ENCODE data around the gene SIRPA. TPM values are rescaled to one million over a fixed set of nuclear protein-coding genes. Genes with fewer than 3 reads are reported as not detected.

SIRPA gene
- total RNA-seq, 2 donors from 2014 or later, result 5.1 to 6.3 TPM

- no peak overlapping the region for H3K4me3 ChIP-seq (ENCODE audit: low read length)
- Mint-ChIP-seq H3K27ac (no peak overlapping the region), H3K4me3 (peak overlapping the region; percentile 22), H3K9me3 (no peaks in the 10 kb centered on the region), H3K4me1 (peaks cover 16% of the 10 kb centered on the region), H3K27me3 (ENCODE audit: insufficient read depth) (peaks cover 22% of the 10 kb centered on the region), H3K36me3 (ENCODE audit: low read depth) (no peaks in the 10 kb centered on the region)
- 14 to 19% methylated on average over 19 to 28 of the region's 28 CpGs for WGBS, 2 experiments (ENCODE audit: insufficient coverage in 1 of 2, insufficient read length in 1 of 2)
- TF ChIP-seq, protein P1, sequence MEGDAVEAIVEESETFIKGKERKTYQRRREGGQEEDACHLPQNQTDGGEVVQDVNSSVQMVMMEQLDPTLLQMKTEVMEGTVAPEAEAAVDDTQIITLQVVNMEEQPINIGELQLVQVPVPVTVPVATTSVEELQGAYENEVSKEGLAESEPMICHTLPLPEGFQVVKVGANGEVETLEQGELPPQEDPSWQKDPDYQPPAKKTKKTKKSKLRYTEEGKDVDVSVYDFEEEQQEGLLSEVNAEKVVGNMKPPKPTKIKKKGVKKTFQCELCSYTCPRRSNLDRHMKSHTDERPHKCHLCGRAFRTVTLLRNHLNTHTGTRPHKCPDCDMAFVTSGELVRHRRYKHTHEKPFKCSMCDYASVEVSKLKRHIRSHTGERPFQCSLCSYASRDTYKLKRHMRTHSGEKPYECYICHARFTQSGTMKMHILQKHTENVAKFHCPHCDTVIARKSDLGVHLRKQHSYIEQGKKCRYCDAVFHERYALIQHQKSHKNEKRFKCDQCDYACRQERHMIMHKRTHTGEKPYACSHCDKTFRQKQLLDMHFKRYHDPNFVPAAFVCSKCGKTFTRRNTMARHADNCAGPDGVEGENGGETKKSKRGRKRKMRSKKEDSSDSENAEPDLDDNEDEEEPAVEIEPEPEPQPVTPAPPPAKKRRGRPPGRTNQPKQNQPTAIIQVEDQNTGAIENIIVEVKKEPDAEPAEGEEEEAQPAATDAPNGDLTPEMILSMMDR (conservative IDR thresholded peaks at IDR 0.05), result peak; percentile 97
- H3K27me3 ChIP-seq (ENCODE audit: control insufficient read depth, insufficient read depth, low read length, poor library complexity, severe bottlenecking), result no peaks in the 10 kb centered on the region
- H3K9me3 ChIP-seq (ENCODE audit: control insufficient read depth, low read length), result peaks cover 4% of the 10 kb centered on the region
- peak; percentile 93 for DNase-seq
- H3K36me3 ChIP-seq (ENCODE audit: control insufficient read depth, insufficient read depth, low read length), result no peaks in the 10 kb centered on the region
- no peak overlapping the region for H3K27ac ChIP-seq (ENCODE audit: low read depth, low read length)
- H3K9ac ChIP-seq (ENCODE audit: extremely low read depth, low read length, poor library complexity, severe bottlenecking), result no peak overlapping the region
- peaks cover 3% of the 10 kb centered on the region for H3K4me1 ChIP-seq (ENCODE audit: control insufficient read depth, insufficient read depth, low read length)
Observed at GRCh38 chr20:1965520-1966351, 70.5 kb downstream of the SIRPA start.

DNA sequence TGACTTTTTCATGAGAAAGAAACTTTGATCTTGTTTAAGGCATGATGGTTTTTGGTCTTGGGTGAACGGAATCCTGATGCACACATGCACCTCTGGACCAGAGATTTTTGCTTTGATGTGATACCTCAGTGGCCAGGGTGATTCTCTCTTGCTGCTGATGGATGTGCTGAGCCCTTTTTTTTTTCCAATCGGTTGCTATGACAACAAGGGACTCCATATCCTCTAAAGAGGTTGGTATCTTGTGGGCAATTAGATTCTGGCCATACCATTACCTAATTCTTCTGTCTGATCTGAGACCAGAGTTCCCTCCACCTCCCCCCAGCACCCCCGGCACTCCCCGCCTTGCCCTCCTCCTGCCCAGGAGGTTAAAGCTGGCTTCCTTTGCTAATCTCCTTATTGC, 73.8 kb downstream of the SIRPA start:
- no peak overlapping the region for H3K27ac Mint-ChIP-seq
- H3K9me3 Mint-ChIP-seq, result no peaks in the 10 kb centered on the region
- H3K4me3 ChIP-seq (ENCODE audit: low read length), result no peak overlapping the region
- no peaks in the 10 kb centered on the region for H3K36me3 Mint-ChIP-seq (ENCODE audit: low read depth)
- H3K4me1 ChIP-seq (ENCODE audit: control insufficient read depth, insufficient read depth, low read length), result peaks cover 7% of the 10 kb centered on the region
- no peaks in the 10 kb centered on the region for H3K36me3 ChIP-seq (ENCODE audit: control insufficient read depth, insufficient read depth, low read length)
- H3K27me3 Mint-ChIP-seq (ENCODE audit: insufficient read depth), result peaks cover 18% of the 10 kb centered on the region
- WGBS, 2 experiments (ENCODE audit: insufficient coverage in 1 of 2, insufficient read length in 1 of 2), result 91 to 94% methylated on average over 3 to 4 of the region's 4 CpGs
- peak; percentile 28 for DNase-seq
- no peak overlapping the region for H3K27ac ChIP-seq (ENCODE audit: low read depth, low read length)
- H3K9me3 ChIP-seq (ENCODE audit: control insufficient read depth, low read length), result peaks cover 4% of the 10 kb centered on the region
- peaks cover 21% of the 10 kb centered on the region for H3K4me1 Mint-ChIP-seq
- H3K9ac ChIP-seq (ENCODE audit: extremely low read depth, low read length, poor library complexity, severe bottlenecking), result no peak overlapping the region
- H3K27me3 ChIP-seq (ENCODE audit: control insufficient read depth, insufficient read depth, low read length, poor library complexity, severe bottlenecking), result no peaks in the 10 kb centered on the region
- TF ChIP-seq, protein P1 (conservative IDR thresholded peaks at IDR 0.05), result no peak
- no peak overlapping the region for H3K4me3 Mint-ChIP-seq

- H3K4me3 ChIP-seq (ENCODE audit: low read length), result no peak overlapping the region
- Mint-ChIP-seq H3K27ac (no peak overlapping the region), H3K9me3 (no peaks in the 10 kb centered on the region), H3K4me3 (no peak overlapping the region), H3K4me1 (peaks cover 10% of the 10 kb centered on the region), H3K27me3 (ENCODE audit: insufficient read depth) (peaks cover 7% of the 10 kb centered on the region), H3K36me3 (ENCODE audit: low read depth) (no peaks in the 10 kb centered on the region)
- WGBS, 2 experiments (ENCODE audit: insufficient coverage in 1 of 2, insufficient read length in 1 of 2), result 86 to 100% methylated on average over 3 to 5 of the region's 5 CpGs
- no peak for DNase-seq
- H3K27ac ChIP-seq (ENCODE audit: low read depth, low read length), result no peak overlapping the region
- TF ChIP-seq, protein P1 (conservative IDR thresholded peaks at IDR 0.05), result no peak
- no peaks in the 10 kb centered on the region for H3K36me3 ChIP-seq (ENCODE audit: control insufficient read depth, insufficient read depth, low read length)
- peaks cover 4% of the 10 kb centered on the region for H3K9me3 ChIP-seq (ENCODE audit: control insufficient read depth, low read length)
- H3K4me1 ChIP-seq (ENCODE audit: control insufficient read depth, insufficient read depth, low read length), result peaks cover 5% of the 10 kb centered on the region
- no peaks in the 10 kb centered on the region for H3K27me3 ChIP-seq (ENCODE audit: control insufficient read depth, insufficient read depth, low read length, poor library complexity, severe bottlenecking)
- no peak overlapping the region for H3K9ac ChIP-seq (ENCODE audit: extremely low read depth, low read length, poor library complexity, severe bottlenecking)
Observed at GRCh38 chr20:1971893-1972586, 76.8 kb downstream of the SIRPA start.

All from endodermal cell (in vitro differentiated cells).